Stimulated activated CD8-positive, alpha-beta memory T cell treated with anti-CD3 and anti-CD28 coated beads, Interleukin-4, amount 100 ng/mL, for 24 hours (primary cell): ENCODE measurements around the gene MYLK.

Experiments
- DNase-seq: peaks from one replicate; pipeline ENCODE4 v3.0.0-alpha.2; 2020; ENCODE audit warnings: low read depth

Gene MYLK

GRCh38 chr3:123768480-123769355 lies 115.4 kb downstream of the MYLK start:
- DNase-seq: no peak

DNA sequence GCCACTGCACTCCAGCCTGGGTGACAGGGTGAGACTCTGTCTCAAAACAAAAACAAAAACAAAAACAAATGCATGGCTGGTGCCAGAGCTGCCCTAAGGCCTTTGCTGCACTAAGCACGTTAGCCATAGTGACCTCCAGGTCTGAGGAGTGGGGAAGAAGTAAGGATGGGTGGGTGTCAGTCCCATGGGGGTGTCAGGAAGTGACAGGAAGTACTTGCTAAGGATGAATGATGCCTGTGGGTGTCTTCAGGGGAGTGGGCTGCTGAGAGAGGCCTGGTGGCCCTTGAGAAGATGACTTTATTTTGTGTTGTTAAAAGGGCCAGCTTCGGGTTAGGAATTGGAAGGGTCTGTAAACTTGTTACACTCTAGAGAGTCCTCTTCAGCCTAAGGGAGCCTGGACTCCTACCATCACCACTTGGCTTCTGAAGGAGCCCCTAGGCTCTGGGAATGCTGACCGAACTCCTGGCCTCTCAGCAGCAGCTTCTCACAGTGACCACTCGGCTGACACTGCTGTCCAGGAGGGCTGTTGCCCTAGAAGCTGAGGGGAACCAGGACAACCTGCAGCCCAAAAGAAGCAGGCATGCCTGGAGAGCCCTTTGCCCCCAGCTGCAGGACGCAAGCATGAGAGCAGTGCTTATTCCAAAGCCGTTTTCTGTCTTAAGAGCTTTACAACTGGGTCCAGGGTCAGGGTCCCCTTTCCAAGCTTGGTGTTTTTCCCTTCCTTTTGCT lies 116.4 kb downstream of the MYLK start:
- no peak for DNase-seq

GRCh38 chr3:123767009-123767372 lies 117.1 kb downstream of the MYLK start:
- no peak for DNase-seq

DNA sequence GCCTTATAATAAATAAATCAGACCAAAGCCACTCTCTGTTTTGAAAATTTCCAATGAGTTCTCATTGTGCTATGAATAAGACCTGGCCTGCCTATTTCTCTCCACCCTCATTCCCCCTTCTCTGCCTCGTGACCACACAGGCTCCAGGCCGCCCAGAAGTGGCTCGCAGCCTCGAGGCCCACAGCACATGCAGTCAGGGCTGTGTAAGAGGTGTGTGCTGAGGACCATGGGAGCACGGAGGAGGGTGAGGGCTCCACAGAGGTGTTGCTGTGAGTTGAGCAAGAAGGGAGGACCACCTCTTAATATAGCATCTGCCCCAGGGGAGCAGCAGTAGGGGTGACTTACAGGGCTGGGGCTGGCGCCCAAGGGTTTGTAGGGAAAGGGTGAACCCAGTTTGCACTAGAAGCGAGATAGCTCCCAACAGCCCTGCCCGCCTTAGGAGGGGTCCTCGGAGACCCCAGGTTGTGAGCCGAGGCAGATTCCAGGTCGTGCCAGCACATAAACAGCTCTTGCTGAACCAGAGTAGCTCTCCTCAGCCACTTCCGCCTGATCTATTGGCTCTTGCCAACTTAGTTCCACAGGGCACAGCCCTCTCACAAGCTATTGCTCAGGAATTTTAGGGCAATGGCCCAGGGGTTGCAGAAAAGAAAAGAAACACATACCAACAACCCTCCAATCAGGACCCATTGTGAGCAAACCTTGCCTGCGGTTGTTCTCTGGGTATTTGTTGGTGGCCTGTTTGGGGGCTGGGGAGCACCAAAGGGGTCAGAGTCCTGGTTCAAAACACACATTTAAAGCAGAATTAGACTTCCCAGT lies 117.7 kb downstream of the MYLK start:
- no peak for DNase-seq

DNA sequence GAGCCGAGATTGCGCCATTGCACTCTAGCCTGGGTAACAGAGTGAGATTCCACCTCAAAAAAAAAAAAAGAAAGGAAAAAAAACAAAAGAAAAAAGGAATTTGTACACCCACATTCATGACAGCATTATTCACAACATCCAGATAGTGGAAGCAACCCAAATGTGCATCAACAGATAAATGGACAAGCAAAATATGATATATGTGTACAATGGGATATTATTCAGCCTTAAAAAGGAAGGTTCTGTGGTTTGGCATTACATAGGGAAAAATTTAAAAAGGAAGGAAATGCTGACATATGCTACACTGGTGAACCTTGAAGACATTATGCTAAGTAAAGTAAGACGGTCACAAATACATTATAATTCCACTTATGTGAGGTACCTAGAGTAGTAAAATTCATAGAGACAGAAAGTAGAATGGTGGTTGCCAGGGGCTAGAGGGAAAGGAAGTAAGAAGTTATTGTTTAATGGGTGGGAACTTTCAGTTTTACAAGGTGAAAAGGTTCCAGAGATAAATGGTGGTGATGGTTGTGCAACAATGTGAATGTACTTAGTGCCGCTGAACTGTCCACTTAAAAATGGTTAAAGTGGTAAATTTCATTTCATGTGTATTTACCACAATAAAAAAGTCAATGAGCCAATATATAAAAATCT lies 118.5 kb downstream of the MYLK start:
- DNase-seq: no peak

- no peak for DNase-seq
These were observed 119.5 kb downstream of the MYLK start for GRCh38 chr3:123764647-123765046.

GRCh38 chr3:123762805-123763204 lies 121.3 kb downstream of the MYLK start:
- DNase-seq: no peak

DNA sequence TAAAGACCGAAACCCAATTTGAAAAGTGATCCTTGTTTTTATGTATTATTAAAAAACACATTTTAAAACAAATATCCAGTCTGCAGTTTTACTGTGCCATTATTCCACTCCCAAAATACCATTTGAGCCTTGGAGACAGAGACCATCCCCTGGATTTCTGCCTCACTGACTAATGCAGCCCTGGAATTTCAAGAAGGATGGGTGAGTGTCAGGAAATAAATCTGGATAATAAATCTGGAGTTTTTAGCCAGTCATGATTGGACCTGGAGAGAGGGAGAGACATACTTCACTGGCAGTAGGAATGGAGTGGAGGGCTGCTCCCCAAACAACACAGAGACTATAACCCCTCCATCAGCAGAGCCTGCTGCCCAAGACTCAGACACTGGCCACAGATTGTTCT lies 123.3 kb downstream of the MYLK start:
- no peak for DNase-seq

- no peak for DNase-seq
These were observed 124.3 kb downstream of the MYLK start for GRCh38 chr3:123759871-123760270.

DNA sequence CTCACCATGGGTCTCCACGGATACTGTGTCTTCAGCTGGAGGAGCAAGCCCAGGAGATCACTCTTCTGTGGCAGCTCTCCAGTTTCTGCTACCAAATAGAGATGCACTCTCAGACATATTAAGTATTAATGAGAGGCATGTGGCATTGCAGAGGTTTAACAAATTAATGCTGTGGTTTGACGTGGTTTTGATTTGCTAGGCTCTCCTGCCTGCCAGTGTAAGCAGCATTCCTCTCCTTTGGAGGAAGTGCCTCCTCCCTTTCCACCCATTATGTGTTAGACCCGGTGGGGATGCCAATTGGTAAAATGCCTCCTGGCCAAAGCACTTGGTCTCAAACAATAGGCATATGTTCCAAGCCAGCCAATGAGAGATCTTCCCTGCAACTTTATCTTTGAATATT lies 124.8 kb downstream of the MYLK start:
- no peak for DNase-seq

DNA sequence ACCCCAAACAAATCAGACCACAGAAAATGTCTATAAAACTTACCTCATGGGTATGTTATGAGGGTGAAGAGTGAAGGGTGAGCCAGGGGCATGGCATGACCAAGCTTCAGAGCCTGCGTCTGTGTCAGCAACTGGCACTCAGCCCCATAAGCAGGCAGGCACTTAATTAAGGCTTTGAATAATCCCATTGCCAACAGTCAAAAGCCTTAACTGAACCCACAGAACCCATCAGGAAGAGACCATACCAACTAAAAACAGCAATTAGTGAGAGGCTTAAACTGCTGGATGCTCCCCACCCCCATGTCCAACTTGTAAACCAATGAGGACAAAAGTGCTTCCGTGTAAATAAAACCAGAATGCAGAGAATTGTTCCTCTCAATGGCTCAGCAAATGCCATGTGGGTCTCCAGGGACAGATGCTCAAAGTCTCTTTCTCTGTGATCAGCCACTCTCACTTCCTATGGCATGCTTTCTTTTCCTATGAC lies 126.0 kb downstream of the MYLK start:
- DNase-seq: no peak

DNA sequence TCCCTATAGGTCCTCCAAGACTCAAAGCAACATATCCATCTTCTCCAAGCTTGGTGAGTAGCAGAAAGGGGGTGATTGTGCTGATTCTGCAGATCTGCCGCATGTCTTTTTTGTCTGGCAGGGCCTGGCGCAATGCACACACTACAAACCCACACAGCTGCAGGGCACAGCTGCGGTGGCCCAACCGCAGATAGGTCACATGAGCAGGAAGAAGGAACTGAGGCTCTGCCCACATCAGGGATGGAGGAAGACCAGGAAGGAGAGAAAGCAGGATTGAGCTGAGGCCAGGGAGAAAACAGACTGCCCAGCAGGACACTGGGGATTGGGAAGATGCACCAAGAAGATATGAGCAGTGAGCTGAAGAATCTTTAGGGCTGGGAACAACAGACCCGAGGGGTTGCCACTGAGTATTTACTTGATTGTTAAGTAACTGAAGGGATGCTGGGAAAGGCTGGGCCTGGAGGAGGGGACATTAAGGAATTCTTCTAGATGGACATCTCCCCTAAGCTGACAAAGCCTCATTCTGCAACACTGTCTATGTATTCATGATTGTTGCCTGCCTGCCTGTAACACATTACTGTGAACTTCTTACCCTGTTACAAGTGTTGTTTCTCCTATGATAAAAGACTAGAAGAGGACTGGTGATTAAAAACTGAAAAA lies 126.7 kb downstream of the MYLK start:
- DNase-seq: no peak

GRCh38 chr3:123755501-123755900 lies 128.6 kb downstream of the MYLK start:
- no peak for DNase-seq

DNA sequence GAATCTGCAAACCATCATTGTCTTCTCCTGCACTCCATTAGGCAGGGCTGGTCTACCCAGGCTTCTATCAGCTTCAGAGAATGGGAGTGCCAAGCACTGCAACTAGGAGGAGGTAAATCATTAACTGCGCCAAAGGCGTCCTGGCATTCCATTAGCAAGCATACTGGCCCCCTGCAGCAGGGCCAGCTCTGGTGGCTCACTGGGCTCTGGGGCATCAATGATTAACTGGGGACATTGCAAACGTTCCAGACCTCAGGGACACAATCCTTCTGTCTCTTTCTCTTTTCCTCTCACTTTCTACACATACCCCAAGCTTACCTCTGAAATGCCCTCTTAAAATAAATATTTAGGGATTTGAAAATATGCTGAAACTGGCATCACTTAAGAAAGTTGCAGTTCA lies 129.0 kb downstream of the MYLK start:
- no peak for DNase-seq

- no peak for DNase-seq
These were observed 130.8 kb downstream of the MYLK start for GRCh38 chr3:123753286-123753685.

- DNase-seq: no peak
These were observed 131.9 kb downstream of the MYLK start for GRCh38 chr3:123752228-123752627.

GRCh38 chr3:123751433-123751832 lies 132.7 kb downstream of the MYLK start:
- DNase-seq: no peak

- no peak for DNase-seq
These were observed 133.3 kb downstream of the MYLK start for GRCh38 chr3:123750659-123751420.

DNA sequence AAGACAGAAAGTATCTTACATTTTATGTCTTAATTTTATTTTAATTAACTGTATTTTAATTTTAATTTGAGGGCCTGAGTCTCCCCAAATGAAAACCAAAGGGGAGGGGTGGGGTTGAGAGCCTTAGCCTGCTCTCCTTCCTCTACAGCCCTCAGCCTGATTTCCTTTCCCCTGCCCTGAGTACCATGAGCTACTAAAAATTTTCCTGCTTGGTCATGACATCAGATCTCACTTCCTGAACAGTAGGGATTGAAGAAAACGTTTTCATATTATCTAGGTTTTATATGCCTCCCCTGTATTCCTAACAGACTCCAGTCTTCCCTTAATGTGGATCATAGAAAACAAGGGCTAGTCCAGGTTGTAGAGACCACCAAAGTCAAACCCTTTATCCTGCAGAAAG lies 133.9 kb downstream of the MYLK start:
- DNase-seq: no peak

DNA sequence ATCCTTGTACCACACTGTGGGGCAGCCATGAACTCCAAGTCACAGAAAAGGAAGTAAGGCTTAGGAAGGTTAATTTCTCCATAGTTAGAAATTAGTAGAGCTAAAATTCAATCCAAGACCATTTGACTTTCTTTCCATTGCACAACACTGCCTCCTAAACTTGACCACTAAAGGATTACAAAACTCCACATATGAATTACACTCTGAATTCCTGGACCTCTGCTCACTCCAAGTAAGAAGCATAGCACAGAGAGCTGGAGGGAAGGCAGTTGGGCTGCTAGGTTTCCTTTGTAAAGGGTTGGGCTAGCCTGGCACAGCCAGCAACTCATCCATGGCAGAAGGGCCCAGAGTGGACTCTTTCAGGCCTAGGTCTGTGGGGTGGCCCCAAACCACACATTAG lies 134.4 kb downstream of the MYLK start:
- DNase-seq: no peak
